ENCODE data around the gene CMTM7. TPM values are rescaled to one million over a fixed set of nuclear protein-coding genes. Genes with fewer than 3 reads are reported as not detected.

The CMTM7 gene
- total RNA-seq, 2 experiments from 2014 or later: 31.5 to 35.2 TPM

- Mint-ChIP-seq H3K4me3 (no peak overlapping the region), H3K27me3 (no peaks in the 10 kb centered on the region), H3K9me3 (no peaks in the 10 kb centered on the region), H3K4me1 (ENCODE audit: low read depth) (peaks cover 53% of the 10 kb centered on the region), H3K27ac (peak overlapping the region; percentile 72), H3K36me3 (ENCODE audit: low read depth) (peaks cover 88% of the 10 kb centered on the region)
- ChIA-PET POLR2A (interaction anchor here (0.9 to 1.7 kb wide), 2 partner anchors 11 to 16 kb away, joined by 3 to 7 read pairs; no protein-coding TSS in a partner anchor), CTCF (no interaction called here)
- TF ChIP-seq, protein P1, sequence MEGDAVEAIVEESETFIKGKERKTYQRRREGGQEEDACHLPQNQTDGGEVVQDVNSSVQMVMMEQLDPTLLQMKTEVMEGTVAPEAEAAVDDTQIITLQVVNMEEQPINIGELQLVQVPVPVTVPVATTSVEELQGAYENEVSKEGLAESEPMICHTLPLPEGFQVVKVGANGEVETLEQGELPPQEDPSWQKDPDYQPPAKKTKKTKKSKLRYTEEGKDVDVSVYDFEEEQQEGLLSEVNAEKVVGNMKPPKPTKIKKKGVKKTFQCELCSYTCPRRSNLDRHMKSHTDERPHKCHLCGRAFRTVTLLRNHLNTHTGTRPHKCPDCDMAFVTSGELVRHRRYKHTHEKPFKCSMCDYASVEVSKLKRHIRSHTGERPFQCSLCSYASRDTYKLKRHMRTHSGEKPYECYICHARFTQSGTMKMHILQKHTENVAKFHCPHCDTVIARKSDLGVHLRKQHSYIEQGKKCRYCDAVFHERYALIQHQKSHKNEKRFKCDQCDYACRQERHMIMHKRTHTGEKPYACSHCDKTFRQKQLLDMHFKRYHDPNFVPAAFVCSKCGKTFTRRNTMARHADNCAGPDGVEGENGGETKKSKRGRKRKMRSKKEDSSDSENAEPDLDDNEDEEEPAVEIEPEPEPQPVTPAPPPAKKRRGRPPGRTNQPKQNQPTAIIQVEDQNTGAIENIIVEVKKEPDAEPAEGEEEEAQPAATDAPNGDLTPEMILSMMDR (IDR thresholded peaks at IDR 0.05): no peak
- H3K27me3 ChIP-seq (ENCODE audit: control insufficient read depth in 1 of 2, insufficient read depth in 2 of 2, low read length in 2 of 2): no peaks in the 10 kb centered on the region
- H3K9me3 ChIP-seq (ENCODE audit: control insufficient read depth in 1 of 2, insufficient read depth in 1 of 2, low read length in 2 of 2): no peaks in the 10 kb centered on the region
- peaks cover 16% of the 10 kb centered on the region for H3K4me1 ChIP-seq (ENCODE audit: insufficient read depth, low read length)
- ATAC-seq (ENCODE audit: poor library complexity) (no peak), DNase-seq (peak in 1 of 14 experiments; percentile 7)
- intact Hi-C loops (cut with DNase I, micrococcal nuclease): no loop called here
- H3K4me3 ChIP-seq (ENCODE audit: low read length): no peak overlapping the region
- peaks cover 44% of the 10 kb centered on the region for H3K36me3 ChIP-seq (ENCODE audit: insufficient read depth, low read length)
- H3K27ac ChIP-seq (ENCODE audit: low read depth in 1 of 2, low read length in 2 of 2): no peak overlapping the region
Observed at GRCh38 chr3:32448686-32449474, 57.2 kb downstream of the CMTM7 start.

- ATAC-seq (ENCODE audit: poor library complexity) (no peak), DNase-seq (peak in 1 of 14 experiments; percentile 6)
- Histone ChIP-seq H3K36me3 (ENCODE audit: insufficient read depth, low read length) (peaks cover 52% of the 10 kb centered on the region), H3K4me1 (ENCODE audit: insufficient read depth, low read length) (peaks cover 23% of the 10 kb centered on the region), H3K4me3 (ENCODE audit: low read length) (no peak overlapping the region), H3K27ac (ENCODE audit: low read depth in 1 of 2, low read length in 2 of 2) (no peak overlapping the region), H3K9me3 (ENCODE audit: control insufficient read depth in 1 of 2, insufficient read depth in 1 of 2, low read length in 2 of 2) (no peaks in the 10 kb centered on the region), H3K27me3 (ENCODE audit: control insufficient read depth in 1 of 2, insufficient read depth in 2 of 2, low read length in 2 of 2) (no peaks in the 10 kb centered on the region)
- Mint-ChIP-seq H3K36me3 (ENCODE audit: low read depth) (peaks cover 87% of the 10 kb centered on the region), H3K9me3 (no peaks in the 10 kb centered on the region), H3K4me3 (no peak overlapping the region), H3K27ac (no peak overlapping the region), H3K27me3 (no peaks in the 10 kb centered on the region), H3K4me1 (ENCODE audit: low read depth) (peaks cover 54% of the 10 kb centered on the region)
- ChIA-PET POLR2A (interaction anchor here (1.7 kb wide), 1 partner anchor 11 kb away, joined by 7 read pairs; no protein-coding TSS in a partner anchor), CTCF (interaction anchor here (1.1 to 1.7 kb wide), 3 partner anchors 11 to 75 kb away, joined by 3 to 8 read pairs (median 3); no protein-coding TSS in a partner anchor)
- TF ChIP-seq, protein P1 (IDR thresholded peaks at IDR 0.05): no peak
- intact Hi-C loops (cut with DNase I, micrococcal nuclease): no loop called here
Observed at GRCh38 chr3:32449691-32450090, 58.0 kb downstream of the CMTM7 start.

- TF ChIP-seq, protein P1 (IDR thresholded peaks at IDR 0.05): no peak
- Mint-ChIP-seq H3K36me3 (ENCODE audit: low read depth) (peaks cover 90% of the 10 kb centered on the region), H3K27me3 (no peaks in the 10 kb centered on the region), H3K27ac (peak overlapping the region; percentile 24), H3K9me3 (no peaks in the 10 kb centered on the region), H3K4me1 (ENCODE audit: low read depth) (peaks cover 57% of the 10 kb centered on the region), H3K4me3 (no peak overlapping the region)
- DNase-seq (peak in 1 of 14 experiments; percentile 2), ATAC-seq (ENCODE audit: poor library complexity) (no peak)
- Histone ChIP-seq H3K27me3 (ENCODE audit: control insufficient read depth in 1 of 2, insufficient read depth in 2 of 2, low read length in 2 of 2) (no peaks in the 10 kb centered on the region), H3K4me3 (ENCODE audit: low read length) (no peak overlapping the region), H3K4me1 (ENCODE audit: insufficient read depth, low read length) (peaks cover 29% of the 10 kb centered on the region), H3K36me3 (ENCODE audit: insufficient read depth, low read length) (peaks cover 59% of the 10 kb centered on the region), H3K9me3 (ENCODE audit: control insufficient read depth in 1 of 2, insufficient read depth in 1 of 2, low read length in 2 of 2) (no peaks in the 10 kb centered on the region), H3K27ac (ENCODE audit: low read depth in 1 of 2, low read length in 2 of 2) (no peak overlapping the region)
- intact Hi-C loops (cut with DNase I, micrococcal nuclease): no loop called here
- CTCF ChIA-PET: interaction anchor here (1.1 to 1.7 kb wide), 3 partner anchors 11 to 76 kb away, joined by 3 to 8 read pairs (median 3); no protein-coding TSS in a partner anchor
- POLR2A ChIA-PET: no interaction called here
Observed at GRCh38 chr3:32450426-32450825, 58.8 kb downstream of the CMTM7 start.

Measured in CD4-positive, alpha-beta T cell (primary cell).